NT2/D1 (cell line): ENCODE data around the gene GDPD4.
"Not testable (repeated sequence)": the region's sequence is repeated elsewhere in the genome, so short reads cannot be mapped to it uniquely, and the experiment has no call there.

Source experiments
- DNase-seq: peaks from one replicate; pipeline ENCODE4 v3.0.0-alpha.2; 2011; ENCODE audit warnings: low read depth, low spot score
- H3K27me3 ChIP-seq: 2 replicates; pipeline ENCODE4 v1.6.0; 2011; ENCODE audit warnings: mild to moderate bottlenecking; ENCODE audit not compliant: insufficient read length, insufficient read depth
- H3K36me3 ChIP-seq: 2 replicates; pipeline ENCODE4 v1.6.1; 2011; ENCODE audit warnings: mild to moderate bottlenecking, low read length, mixed read lengths; ENCODE audit not compliant: insufficient read depth, insufficient read length
- H3K4me1 ChIP-seq: 2 replicates; pipeline ENCODE4 v1.5.1; 2011; ENCODE audit not compliant: insufficient read depth, insufficient read length
- H3K4me3 ChIP-seq: 2 replicates; pipeline ENCODE4 v1.5.1; 2011; ENCODE audit warnings: low read depth; ENCODE audit not compliant: insufficient read length
- H3K9ac ChIP-seq: 2 replicates; pipeline ENCODE4 v1.6.0; 2011; ENCODE audit warnings: low read depth; ENCODE audit not compliant: insufficient read length
- H3K9me3 ChIP-seq: 2 replicates; pipeline ENCODE4 v1.5.1; 2011; ENCODE audit warnings: mild to moderate bottlenecking, low read length; ENCODE audit not compliant: insufficient read depth
- SUZ12 ChIP-seq: IDR thresholded peaks from 2 replicates; pipeline ENCODE4 v1.6.1; 2011; ENCODE audit not compliant: insufficient read length, insufficient read depth; ENCODE audit errors: extremely low read depth
- YY1 ChIP-seq: IDR thresholded peaks from 2 replicates; pipeline ENCODE4 v1.6.1; 2011; ENCODE audit not compliant: insufficient read length, insufficient read depth
- ZNF274 ChIP-seq: IDR thresholded peaks from 2 replicates; pipeline ENCODE4 v1.6.1; 2011; ENCODE audit warnings: mild to moderate bottlenecking, low read depth, low read length

The GDPD4 gene

GRCh38 chr11:77310721-77311120, 9.2 kb upstream of the GDPD4 start:
- H3K4me3 ChIP-seq, result no peak overlapping the region
- DNase-seq, result no peak
- no peak for TF ChIP-seq ZNF274
- TF ChIP-seq YY1, result no peak
- no peak for TF ChIP-seq SUZ12
- H3K27me3 ChIP-seq, result no peaks in the 10 kb centered on the region
- H3K9me3 ChIP-seq, result no peaks in the 10 kb centered on the region
- H3K36me3 ChIP-seq, result no peaks in the 10 kb centered on the region
- H3K4me1 ChIP-seq, result no peaks in the 10 kb centered on the region
- H3K9ac ChIP-seq, result no peak overlapping the region

DNA sequence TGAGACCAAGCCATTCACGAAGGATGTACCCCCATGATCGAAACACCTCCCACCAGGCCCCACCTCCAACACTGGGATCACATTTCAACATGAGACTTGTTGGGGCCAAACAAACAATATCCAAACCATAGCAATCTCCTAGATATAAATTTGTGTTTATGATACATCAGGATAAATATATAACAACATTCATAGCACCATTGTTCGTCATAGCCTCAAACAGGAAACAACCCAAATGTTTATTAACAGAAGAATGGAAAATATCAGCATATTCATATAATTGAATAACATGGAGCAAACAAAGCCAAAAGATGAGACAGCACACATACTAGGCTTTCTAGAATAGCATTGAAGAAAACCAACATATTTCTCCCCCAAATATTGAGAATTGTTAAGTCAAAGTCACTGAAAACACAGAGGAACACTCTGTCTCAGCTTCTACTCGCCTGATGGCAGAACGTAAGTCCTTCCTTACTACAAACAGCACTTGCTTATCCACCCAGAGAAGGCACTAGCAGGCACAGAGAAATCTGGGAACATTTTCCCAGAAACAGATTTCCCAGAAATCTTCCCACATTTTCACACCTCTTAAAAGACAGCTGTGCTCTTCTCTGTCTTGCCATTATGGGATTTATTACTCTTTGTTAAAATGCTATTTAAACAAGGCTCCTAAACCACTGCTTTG, 8.1 kb upstream of the GDPD4 start:
- Histone ChIP-seq H3K9me3 (no peaks in the 10 kb centered on the region), H3K9ac (no peak overlapping the region), H3K27me3 (no peaks in the 10 kb centered on the region), H3K4me1 (no peaks in the 10 kb centered on the region), H3K36me3 (no peaks in the 10 kb centered on the region), H3K4me3 (no peak overlapping the region)
- no peak for DNase-seq
- TF ChIP-seq YY1, result no peak
- no peak for TF ChIP-seq SUZ12
- no peak for TF ChIP-seq ZNF274

DNA sequence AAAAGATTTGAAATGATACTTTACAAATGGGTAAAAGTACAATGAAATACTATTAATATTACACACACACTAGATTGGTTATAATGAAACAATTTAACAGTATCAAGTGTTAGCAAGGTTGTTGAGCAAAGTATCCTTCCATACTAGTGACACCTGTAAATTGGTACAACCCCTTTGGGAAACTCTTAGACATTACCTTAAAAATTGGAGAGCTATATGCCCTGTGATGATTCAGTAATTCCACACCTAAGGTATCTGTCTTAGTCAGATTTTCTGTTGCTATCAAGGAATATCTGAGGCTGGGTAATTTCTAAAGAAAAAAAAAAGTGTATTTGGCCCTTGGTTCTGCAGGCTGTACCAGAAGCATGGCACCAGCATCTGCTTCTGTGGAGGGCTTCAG, 7.4 kb upstream of the GDPD4 start:
- H3K9ac ChIP-seq, result no peak overlapping the region
- H3K36me3 ChIP-seq, result no peaks in the 10 kb centered on the region
- no peak for TF ChIP-seq ZNF274
- no peak for TF ChIP-seq SUZ12
- TF ChIP-seq YY1, result no peak
- no peaks in the 10 kb centered on the region for H3K27me3 ChIP-seq
- H3K9me3 ChIP-seq, result no peaks in the 10 kb centered on the region
- H3K4me1 ChIP-seq, result no peaks in the 10 kb centered on the region
- no peak for DNase-seq
- no peak overlapping the region for H3K4me3 ChIP-seq

- no peaks in the 10 kb centered on the region for H3K27me3 ChIP-seq
Observed at GRCh38 chr11:77303328-77303727, 1.8 kb upstream of the GDPD4 start.

DNA sequence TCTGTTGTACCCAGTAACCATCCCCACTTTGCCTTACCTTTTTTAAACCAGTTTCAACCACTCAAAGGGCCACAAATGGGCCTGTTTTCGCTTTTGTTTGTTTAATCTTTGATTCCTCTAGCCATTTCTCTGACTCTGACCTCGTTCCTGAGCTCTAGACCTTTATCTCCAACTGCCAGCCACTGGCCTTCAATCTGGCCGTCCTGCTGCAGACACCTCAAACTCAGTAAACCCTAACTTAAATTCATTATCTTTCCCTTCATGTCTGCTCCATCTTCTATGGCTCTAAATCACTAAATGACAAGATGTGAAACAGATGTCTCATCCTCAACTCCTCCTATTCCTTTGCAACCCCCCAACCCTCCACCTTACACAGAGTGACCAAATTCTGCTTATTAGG, 1.3 kb upstream of the GDPD4 start:
- no peaks in the 10 kb centered on the region for H3K36me3 ChIP-seq
- no peak overlapping the region for H3K9ac ChIP-seq
- no peak for TF ChIP-seq SUZ12
- no peak for TF ChIP-seq ZNF274
- no peak for TF ChIP-seq YY1
- no peak for DNase-seq
- no peaks in the 10 kb centered on the region for H3K9me3 ChIP-seq
- no peaks in the 10 kb centered on the region for H3K4me1 ChIP-seq
- H3K27me3 ChIP-seq, result no peaks in the 10 kb centered on the region
- H3K4me3 ChIP-seq, result no peak overlapping the region

More at GRCh38 chr11:77303328-77303727, 1.8 kb upstream of the GDPD4 start:
- H3K9ac ChIP-seq, result no peak overlapping the region
- no peaks in the 10 kb centered on the region for H3K36me3 ChIP-seq
- DNase-seq, result no peak
- no peaks in the 10 kb centered on the region for H3K4me1 ChIP-seq
- TF ChIP-seq SUZ12, result no peak
- TF ChIP-seq YY1, result no peak
- no peak for TF ChIP-seq ZNF274
- no peaks in the 10 kb centered on the region for H3K9me3 ChIP-seq
- H3K4me3 ChIP-seq, result no peak overlapping the region

DNA sequence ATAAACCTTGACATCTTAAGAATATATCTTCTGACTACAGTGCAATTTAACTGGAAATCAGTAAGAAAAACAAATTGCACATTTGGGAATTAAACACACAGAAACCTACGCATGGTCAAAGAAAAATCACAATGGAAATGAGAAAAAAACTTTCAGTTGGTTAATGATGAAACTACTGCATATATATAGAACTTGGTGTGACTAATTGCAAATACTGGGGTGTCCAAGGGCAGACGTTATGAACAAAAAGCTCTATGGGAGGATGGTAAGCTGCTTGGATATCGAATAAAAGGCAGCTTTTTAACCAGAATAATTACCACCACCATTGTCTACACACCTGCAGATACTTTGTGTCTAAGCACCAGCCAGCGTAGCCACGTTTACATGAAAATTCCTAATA, 791 bp downstream of the GDPD4 start:
- Histone ChIP-seq H3K9me3 (no peaks in the 10 kb centered on the region), H3K27me3 (no peaks in the 10 kb centered on the region), H3K36me3 (no peaks in the 10 kb centered on the region), H3K4me1 (no peaks in the 10 kb centered on the region), H3K9ac (no peak overlapping the region), H3K4me3 (no peak overlapping the region)
- DNase-seq, result no peak
- TF ChIP-seq ZNF274, result no peak

DNA sequence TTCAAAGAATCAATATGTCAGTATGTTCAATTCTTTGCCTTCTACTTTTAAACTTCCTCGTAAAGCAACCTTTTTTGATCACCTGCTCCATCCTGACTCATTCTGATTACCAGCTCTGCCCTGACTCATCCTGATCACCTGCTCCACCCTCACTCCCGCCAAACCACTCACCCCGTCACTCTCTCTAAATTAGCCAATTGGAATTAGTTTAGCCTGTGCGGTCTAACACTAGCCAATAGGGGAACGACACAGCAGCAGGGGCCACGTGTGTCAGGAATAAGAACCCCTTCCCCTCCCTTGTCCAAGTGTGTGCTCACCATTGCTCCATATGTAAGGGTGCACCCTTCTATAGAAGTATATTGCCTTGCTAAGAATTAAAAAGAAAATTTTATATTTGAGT, 1.5 kb downstream of the GDPD4 start:
- H3K9me3 ChIP-seq, H3K4me1 ChIP-seq, H3K9ac ChIP-seq, H3K27me3 ChIP-seq, H3K36me3 ChIP-seq, DNase-seq, H3K4me3 ChIP-seq: not testable (repeated sequence)

- Histone ChIP-seq H3K4me1 (no peaks in the 10 kb centered on the region), H3K9ac (no peak overlapping the region), H3K36me3 (no peaks in the 10 kb centered on the region), H3K4me3 (no peak overlapping the region), H3K27me3 (no peaks in the 10 kb centered on the region), H3K9me3 (no peaks in the 10 kb centered on the region)
- TF ChIP-seq ZNF274 (no peak), YY1 (no peak), SUZ12 (no peak)
- no peak for DNase-seq
Observed at GRCh38 chr11:77299528-77299993, 1.9 kb downstream of the GDPD4 start.
